ENCODE data around the gene KLHL40. TPM values are rescaled to one million over a fixed set of nuclear protein-coding genes. Genes with fewer than 3 reads are reported as not detected.

The KLHL40 gene
- polyA plus RNA-seq, 1 donor from 2014 or later: not detected

GRCh38 chr3:42685891-42686820, 819 bp downstream of the KLHL40 start:
- TF ChIP-seq EZH2 (IDR thresholded peaks at IDR 0.05; ENCODE audit: borderline replicate concordance, insufficient read depth, low read length, poor library complexity, severe bottlenecking) (no peak), EP300 (conservative IDR thresholded peaks at IDR 0.05; ENCODE audit: poor library complexity, severe bottlenecking) (no peak), POLR2AphosphoS5 (IDR thresholded peaks at IDR 0.05) (no peak), MXI1 (conservative IDR thresholded peaks at IDR 0.05; ENCODE audit: poor library complexity, severe bottlenecking) (no peak), REST (IDR thresholded peaks at IDR 0.05; ENCODE audit: borderline replicate concordance) (no peak), SMC3 (conservative IDR thresholded peaks at IDR 0.05; ENCODE audit: poor library complexity) (no peak), TAF1 (IDR thresholded peaks at IDR 0.05; ENCODE audit: low read depth) (no peak), CTCF (IDR thresholded peaks at IDR 0.05; ENCODE audit: poor library complexity, severe bottlenecking) (no peak), RAD21 (conservative IDR thresholded peaks at IDR 0.05) (no peak)
- Histone ChIP-seq H4K20me1 (ENCODE audit: insufficient read depth) (no peaks in the 10 kb centered on the region), H3K9ac (ENCODE audit: low read length) (no peak overlapping the region), H3K4me3 (ENCODE audit: low read length) (no peak overlapping the region), H2AFZ (ENCODE audit: low read depth, low read length) (no peak overlapping the region), H3K9me2 (ENCODE audit: insufficient read depth, low read length) (no peaks in the 10 kb centered on the region), H3K27me3 (ENCODE audit: insufficient read depth, low read depth, low read length) (no peaks in the 10 kb centered on the region), H3K36me3 (ENCODE audit: insufficient read depth, low read length) (no peaks in the 10 kb centered on the region), H3F3A (ENCODE audit: insufficient read depth, low read length, poor library complexity, severe bottlenecking) (no peaks in the 10 kb centered on the region), H3K79me2 (replicated peaks; ENCODE audit: insufficient read depth, low read length) (no peaks in the 10 kb centered on the region), H3K27ac (ENCODE audit: low read length) (no peak overlapping the region), H3K4me2 (ENCODE audit: low read length) (no peak overlapping the region), H3K9me3 (ENCODE audit: low read length) (no peaks in the 10 kb centered on the region)

GRCh38 chr3:42686832-42687650, 1.7 kb downstream of the KLHL40 start:
- Histone ChIP-seq H3F3A (ENCODE audit: insufficient read depth, low read length, poor library complexity, severe bottlenecking) (no peaks in the 10 kb centered on the region), H3K4me3 (ENCODE audit: low read length) (no peak overlapping the region), H3K9me3 (ENCODE audit: low read length) (no peaks in the 10 kb centered on the region), H3K9me2 (ENCODE audit: insufficient read depth, low read length) (no peaks in the 10 kb centered on the region), H4K20me1 (ENCODE audit: insufficient read depth) (no peaks in the 10 kb centered on the region), H3K9ac (ENCODE audit: low read length) (no peak overlapping the region), H3K79me2 (replicated peaks; ENCODE audit: insufficient read depth, low read length) (no peaks in the 10 kb centered on the region), H3K4me2 (ENCODE audit: low read length) (no peak overlapping the region), H3K36me3 (ENCODE audit: insufficient read depth, low read length) (no peaks in the 10 kb centered on the region), H2AFZ (ENCODE audit: low read depth, low read length) (no peak overlapping the region), H3K27ac (ENCODE audit: low read length) (no peak overlapping the region), H3K27me3 (ENCODE audit: insufficient read depth, low read depth, low read length) (no peaks in the 10 kb centered on the region)
- no peak for TF ChIP-seq EZH2 (IDR thresholded peaks at IDR 0.05; ENCODE audit: borderline replicate concordance, insufficient read depth, low read length, poor library complexity, severe bottlenecking)
- no peak for TF ChIP-seq REST (IDR thresholded peaks at IDR 0.05; ENCODE audit: borderline replicate concordance)
- TF ChIP-seq TAF1 (IDR thresholded peaks at IDR 0.05; ENCODE audit: low read depth): no peak
- no peak for TF ChIP-seq RAD21 (conservative IDR thresholded peaks at IDR 0.05)
